Upper lobe of left lung (tissue), 4 donors: Measurements from ENCODE around the gene CGB5.

ENCODE experiments used
- CTCF ChIP-seq, 6 experiments: fragments of 450-650 bp in 4 of 6; fragments of 200-600 bp in 2 of 6; sonication (generic) in 2 of 6; IDR thresholded peaks; one replicate each; pipeline ENCODE4 v1.5.1; 2016 to 2019; ENCODE audit warnings: antibody characterized with exemption in 6 of 6
- EP300 ChIP-seq, 4 donors: sonication (generic); formaldehyde crosslinking; IDR thresholded peaks; one replicate each; pipeline ENCODE4 v1.5.1; 2017; ENCODE audit warnings: antibody characterized with exemption in 4 of 4, control low read depth in 2 of 4
- POLR2A ChIP-seq, 4 donors: fragments of 450-650 bp; IDR thresholded peaks; one replicate each; pipeline ENCODE4 v1.5.1; 2016 to 2017; ENCODE audit warnings: antibody characterized with exemption in 4 of 4, mild to moderate bottlenecking in 2 of 4
- POLR2AphosphoS5 ChIP-seq, 2 donors: sonication (generic); formaldehyde crosslinking; IDR thresholded peaks; one replicate each; pipeline ENCODE4 v1.5.1; 2017; ENCODE audit warnings: antibody characterized with exemption in 2 of 2

GRCh38 chr19:49064768-49065611, 21.3 kb downstream of the CGB5 start, which contains the start of gene NTF4:
- TF ChIP-seq CTCF (IDR thresholded peaks at IDR 0.05): no peak
- no peak for TF ChIP-seq EP300 (IDR thresholded peaks at IDR 0.05)
- TF ChIP-seq POLR2AphosphoS5 (IDR thresholded peaks at IDR 0.05): no peak
- TF ChIP-seq POLR2A (IDR thresholded peaks at IDR 0.05): no peak
